NOMO-1 (cell line): ENCODE data around the gene GOLGA6L10.
"Not testable (repeated sequence)": the region's sequence is repeated elsewhere in the genome, so short reads cannot be mapped to it uniquely, and the experiment has no call there.

Experiments
- DNase-seq, 2 experiments: peaks; one replicate each; lab custom pipeline; 2025; ENCODE audit not compliant: unreplicated experiment in 2 of 2; lab: John Stamatoyannopoulos, UW

GOLGA6L10 gene

GRCh38 chr15:82301296-82302016, 47.8 kb downstream of the GOLGA6L10 start:
- no peak for DNase-seq

- no peak for DNase-seq
Observed at GRCh38 chr15:82300883-82301282, 48.4 kb downstream of the GOLGA6L10 start.

- DNase-seq = not testable (repeated sequence)
Observed at GRCh38 chr15:82300326-82300725, 48.9 kb downstream of the GOLGA6L10 start.

- DNase-seq = not testable (repeated sequence)
Observed at GRCh38 chr15:82299511-82299914, 49.8 kb downstream of the GOLGA6L10 start.

- DNase-seq = no peak
Observed at GRCh38 chr15:82298520-82298919, 50.8 kb downstream of the GOLGA6L10 start.

GRCh38 chr15:82298032-82298431, 51.2 kb downstream of the GOLGA6L10 start:
- DNase-seq = no peak

- DNase-seq = no peak
Observed at GRCh38 chr15:82297546-82297945, 51.7 kb downstream of the GOLGA6L10 start.

GRCh38 chr15:82294061-82294690, 55.1 kb downstream of the GOLGA6L10 start:
- DNase-seq = no peak

GRCh38 chr15:82292271-82292670, 57.0 kb downstream of the GOLGA6L10 start:
- no peak for DNase-seq
